GM21526 (cell line): ENCODE data around the gene LRRC9.

ENCODE experiments used
- ATAC-seq: cut with Tn5 transposase; IDR thresholded peaks from one replicate; pipeline ENCODE4 v1.9.1; 2021; ENCODE audit warnings: moderate library complexity; ENCODE audit not compliant: unreplicated experiment, low FRiP score

LRRC9 gene

DNA sequence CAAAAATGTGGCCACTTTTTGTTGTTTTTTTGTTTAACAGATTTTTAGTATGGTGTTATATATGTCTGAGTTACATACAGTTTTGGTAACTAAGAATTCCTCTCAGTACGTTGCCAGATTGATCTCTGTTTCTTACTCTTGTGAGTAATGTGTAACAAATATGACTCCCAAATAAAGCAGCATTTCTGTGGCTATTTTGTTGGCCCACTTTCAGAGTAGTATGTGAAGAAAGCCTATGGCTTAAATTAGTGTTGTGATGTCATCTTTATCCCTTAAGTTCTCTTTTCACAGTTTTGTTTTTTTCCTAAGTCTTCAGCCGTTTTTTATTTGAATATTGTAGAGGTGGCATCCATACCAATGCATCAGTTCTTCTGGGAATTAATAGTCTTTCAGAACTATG lies 182.4 kb downstream of the LRRC9 start:
- ATAC-seq, result no peak

DNA sequence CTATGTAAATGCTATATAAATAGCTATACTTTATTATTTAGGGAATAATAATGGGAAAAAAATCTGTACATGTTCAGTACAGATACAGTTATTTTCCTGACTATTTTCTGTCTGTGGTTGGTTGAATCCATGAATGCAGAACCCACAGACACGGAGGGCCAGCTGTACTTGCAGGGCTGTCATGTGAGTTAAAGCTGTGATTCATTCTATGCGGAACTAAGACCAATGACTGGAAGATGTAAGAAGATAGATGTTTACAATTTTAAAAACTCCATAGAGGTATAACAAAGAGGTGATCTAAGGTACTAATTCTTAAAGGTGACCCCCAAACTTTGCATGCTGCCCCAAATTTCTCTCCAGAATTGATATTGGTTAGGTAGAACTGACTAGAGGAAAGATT lies 186.4 kb downstream of the LRRC9 start:
- ATAC-seq, result no peak

DNA sequence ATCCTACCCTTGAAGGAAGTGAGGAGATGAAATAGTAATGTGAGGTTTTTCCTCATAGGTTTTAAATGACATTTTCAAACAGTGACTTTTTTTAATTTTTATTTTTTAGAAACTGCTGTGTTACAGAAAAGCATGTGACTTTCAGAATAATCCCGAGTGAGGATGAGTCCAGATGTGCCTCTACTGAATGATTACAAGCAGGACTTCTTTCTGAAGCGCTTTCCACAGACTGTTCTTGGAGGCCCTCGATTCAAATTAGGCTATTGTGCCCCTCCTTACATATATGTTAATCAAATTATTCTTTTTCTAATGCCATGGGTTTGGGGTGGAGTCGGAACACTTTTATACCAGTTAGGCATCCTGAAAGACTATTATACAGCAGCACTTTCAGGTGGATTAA lies 187.5 kb downstream of the LRRC9 start:
- no peak for ATAC-seq

DNA sequence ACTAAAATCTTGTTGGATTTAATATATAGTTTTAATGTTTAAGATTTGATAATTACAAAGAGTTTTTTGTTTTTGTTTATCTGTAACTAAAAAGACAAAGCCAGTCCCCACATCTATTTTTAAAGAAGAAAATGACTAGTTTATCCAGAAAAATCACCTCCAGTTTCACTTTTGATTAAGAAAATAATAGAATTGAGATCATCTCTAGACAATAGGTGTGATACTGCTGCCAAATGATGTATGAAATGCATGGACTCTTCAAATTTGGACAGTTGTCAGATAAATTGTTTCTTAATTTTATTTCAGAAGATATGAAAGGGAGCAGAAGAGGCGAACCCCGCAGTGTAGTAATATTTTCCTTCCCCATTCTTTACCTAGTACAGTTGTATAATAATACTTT lies 191.8 kb downstream of the LRRC9 start:
- no peak for ATAC-seq
